ENCODE results near the gene DCLK1. TPM values are rescaled to one million over a fixed set of nuclear protein-coding genes. Genes with fewer than 3 reads are reported as not detected.
A peak's percentile ranks its signal among the peaks of the same experiment; 100 is the strongest.

The DCLK1 gene
- total RNA-seq, 2 donors from 2014 or later = 3.8 to 3.9 TPM

GRCh38 chr13:35874704-35875103, 256.5 kb downstream of the DCLK1 start:
- no peaks in the 10 kb centered on the region for H3K36me3 ChIP-seq
- no peaks in the 10 kb centered on the region for H3K9me3 ChIP-seq
- H3K4me3 ChIP-seq = no peak overlapping the region
- WGBS = 82% methylated on average over 11 of the region's 11 CpGs
- H3K27ac ChIP-seq = peak overlapping the region in 1 of 2 donors; percentile 14
- TF ChIP-seq POLR2AphosphoS5 (IDR thresholded peaks at IDR 0.05) = no peak
- TF ChIP-seq POLR2A (IDR thresholded peaks at IDR 0.05) = no peak
- TF ChIP-seq, protein P1, sequence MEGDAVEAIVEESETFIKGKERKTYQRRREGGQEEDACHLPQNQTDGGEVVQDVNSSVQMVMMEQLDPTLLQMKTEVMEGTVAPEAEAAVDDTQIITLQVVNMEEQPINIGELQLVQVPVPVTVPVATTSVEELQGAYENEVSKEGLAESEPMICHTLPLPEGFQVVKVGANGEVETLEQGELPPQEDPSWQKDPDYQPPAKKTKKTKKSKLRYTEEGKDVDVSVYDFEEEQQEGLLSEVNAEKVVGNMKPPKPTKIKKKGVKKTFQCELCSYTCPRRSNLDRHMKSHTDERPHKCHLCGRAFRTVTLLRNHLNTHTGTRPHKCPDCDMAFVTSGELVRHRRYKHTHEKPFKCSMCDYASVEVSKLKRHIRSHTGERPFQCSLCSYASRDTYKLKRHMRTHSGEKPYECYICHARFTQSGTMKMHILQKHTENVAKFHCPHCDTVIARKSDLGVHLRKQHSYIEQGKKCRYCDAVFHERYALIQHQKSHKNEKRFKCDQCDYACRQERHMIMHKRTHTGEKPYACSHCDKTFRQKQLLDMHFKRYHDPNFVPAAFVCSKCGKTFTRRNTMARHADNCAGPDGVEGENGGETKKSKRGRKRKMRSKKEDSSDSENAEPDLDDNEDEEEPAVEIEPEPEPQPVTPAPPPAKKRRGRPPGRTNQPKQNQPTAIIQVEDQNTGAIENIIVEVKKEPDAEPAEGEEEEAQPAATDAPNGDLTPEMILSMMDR (IDR thresholded peaks at IDR 0.05) = no peak
- no peaks in the 10 kb centered on the region for H3K4me1 ChIP-seq (replicated peaks)
- intact Hi-C loops (cut with DNase I) = no loop called here
- no peaks in the 10 kb centered on the region for H3K27me3 ChIP-seq (replicated peaks; ENCODE audit: insufficient read depth)
- DNase-seq (ENCODE audit: low spot score) = no peak

DNA sequence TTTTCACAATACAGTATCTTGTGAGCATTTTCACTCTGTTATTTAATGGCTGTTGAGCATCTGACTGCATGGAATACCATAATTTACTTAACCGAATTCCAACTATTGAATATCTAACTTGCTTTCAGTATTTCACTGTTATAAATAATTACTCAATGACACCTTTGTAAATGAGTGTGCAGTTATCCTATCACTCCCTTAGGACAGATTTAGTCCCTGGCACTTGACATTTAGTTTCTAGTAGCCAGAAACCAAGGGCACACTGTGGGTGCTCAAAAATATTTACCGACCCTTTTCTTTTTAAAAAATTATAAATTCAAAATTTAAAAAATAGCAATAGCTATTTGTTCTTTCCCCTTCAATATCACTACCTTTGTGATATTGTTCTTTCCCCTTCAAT, 258.8 kb downstream of the DCLK1 start:
- 93% methylated on average over 2 of the region's 2 CpGs for WGBS
- Histone ChIP-seq H3K4me3 (no peak overlapping the region), H3K27me3 (replicated peaks; ENCODE audit: insufficient read depth) (no peaks in the 10 kb centered on the region), H3K27ac (no peak overlapping the region), H3K36me3 (no peaks in the 10 kb centered on the region), H3K4me1 (replicated peaks) (no peaks in the 10 kb centered on the region), H3K9me3 (no peaks in the 10 kb centered on the region)
- intact Hi-C loops (cut with DNase I) = no loop called here
- no peak for DNase-seq (ENCODE audit: low spot score)
- TF ChIP-seq, protein P1 (IDR thresholded peaks at IDR 0.05) = no peak
- TF ChIP-seq POLR2A (IDR thresholded peaks at IDR 0.05) (no peak), POLR2AphosphoS5 (IDR thresholded peaks at IDR 0.05) (no peak)

- DNase-seq (ENCODE audit: low spot score) = no peak
- intact Hi-C loops (cut with DNase I) = no loop called here
- no peak overlapping the region for H3K27ac ChIP-seq
- no peaks in the 10 kb centered on the region for H3K4me1 ChIP-seq (replicated peaks)
- WGBS = 75% methylated on average over 2 of the region's 2 CpGs
- H3K27me3 ChIP-seq (replicated peaks; ENCODE audit: insufficient read depth) = no peaks in the 10 kb centered on the region
- no peak for TF ChIP-seq POLR2AphosphoS5 (IDR thresholded peaks at IDR 0.05)
- TF ChIP-seq POLR2A (IDR thresholded peaks at IDR 0.05) = no peak
- TF ChIP-seq, protein P1 (IDR thresholded peaks at IDR 0.05) = no peak
- H3K4me3 ChIP-seq = no peak overlapping the region
- H3K36me3 ChIP-seq = no peaks in the 10 kb centered on the region
- H3K9me3 ChIP-seq = no peaks in the 10 kb centered on the region
Measured at GRCh38 chr13:35871561-35871960, 259.6 kb downstream of the DCLK1 start.

GRCh38 chr13:35866801-35867200, 264.4 kb downstream of the DCLK1 start:
- Histone ChIP-seq H3K36me3 (no peaks in the 10 kb centered on the region), H3K9me3 (no peaks in the 10 kb centered on the region), H3K4me3 (no peak overlapping the region), H3K4me1 (replicated peaks) (no peaks in the 10 kb centered on the region), H3K27me3 (replicated peaks; ENCODE audit: insufficient read depth) (no peaks in the 10 kb centered on the region), H3K27ac (no peak overlapping the region)
- DNase-seq (ENCODE audit: low spot score) = no peak
- 45% methylated on average over 3 of the region's 3 CpGs for WGBS
- intact Hi-C loops (cut with DNase I) = no loop called here
- TF ChIP-seq POLR2AphosphoS5 (IDR thresholded peaks at IDR 0.05) (no peak), POLR2A (IDR thresholded peaks at IDR 0.05) (no peak)
- TF ChIP-seq, protein P1 (IDR thresholded peaks at IDR 0.05) = no peak

DNA sequence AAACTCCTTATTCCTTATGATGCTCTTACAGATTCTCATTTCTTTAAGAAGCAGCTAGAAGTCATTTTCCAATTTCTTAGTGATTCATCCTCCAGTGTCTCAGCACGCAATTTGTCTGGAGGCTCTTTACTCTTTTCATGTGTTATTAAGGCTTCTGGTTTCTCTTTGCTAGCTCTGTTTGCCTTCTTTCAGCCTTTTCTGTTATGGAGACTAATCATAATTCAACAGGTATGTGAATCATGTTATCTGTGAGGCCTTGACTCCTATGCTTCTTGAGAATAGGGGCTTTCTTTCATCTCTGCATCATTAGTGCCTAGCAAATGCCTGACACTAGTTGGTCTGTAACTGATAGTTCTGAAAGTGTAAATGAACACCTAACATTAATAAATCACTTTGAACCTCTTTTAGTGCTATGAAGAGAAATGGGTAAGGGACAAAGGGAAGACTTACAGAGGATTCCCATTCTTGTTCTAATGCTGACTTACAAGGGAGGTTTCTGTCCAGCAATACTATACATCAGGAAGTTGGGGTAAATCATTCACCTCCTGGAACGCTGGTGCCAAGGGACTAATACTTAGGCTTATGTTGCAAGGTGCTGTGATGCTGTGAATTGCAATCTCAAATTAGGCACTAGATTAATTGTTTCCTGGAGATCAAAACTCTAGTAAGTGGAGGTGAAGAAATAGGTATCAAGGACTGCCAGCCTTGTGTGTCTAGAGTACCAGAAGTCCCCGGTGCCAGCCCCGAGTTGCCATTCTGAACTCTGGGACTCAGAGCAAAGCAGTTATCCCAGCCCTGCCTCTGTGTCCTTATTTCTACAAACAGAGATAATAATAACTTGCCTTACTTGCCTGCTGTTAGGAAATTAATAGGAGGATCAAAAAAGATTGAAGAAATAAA, 265.6 kb downstream of the DCLK1 start:
- no peak overlapping the region for H3K27ac ChIP-seq
- TF ChIP-seq POLR2A (IDR thresholded peaks at IDR 0.05) (no peak), POLR2AphosphoS5 (IDR thresholded peaks at IDR 0.05) (no peak)
- TF ChIP-seq, protein P1 (IDR thresholded peaks at IDR 0.05) = no peak
- no peaks in the 10 kb centered on the region for H3K4me1 ChIP-seq (replicated peaks)
- DNase-seq (ENCODE audit: low spot score) = no peak
- intact Hi-C loops (cut with DNase I) = no loop called here
- H3K9me3 ChIP-seq = no peaks in the 10 kb centered on the region
- no peaks in the 10 kb centered on the region for H3K27me3 ChIP-seq (replicated peaks; ENCODE audit: insufficient read depth)
- no peaks in the 10 kb centered on the region for H3K36me3 ChIP-seq
- H3K4me3 ChIP-seq = no peak overlapping the region
- 81% methylated on average over 4 of the region's 4 CpGs for WGBS

Measured in prostate gland (tissue), 2 donors.